NCI-H1105 (cell line): ENCODE results near the gene PXN.
A peak's percentile ranks its signal among the peaks of the same experiment; 100 is the strongest.
"Not testable (repeated sequence)": the region's sequence is repeated elsewhere in the genome, so short reads cannot be mapped to it uniquely, and the experiment has no call there.

ENCODE experiments used
- DNase-seq: peaks from one replicate; lab custom pipeline; 2025; lab: John Stamatoyannopoulos, UW

The PXN gene

DNA sequence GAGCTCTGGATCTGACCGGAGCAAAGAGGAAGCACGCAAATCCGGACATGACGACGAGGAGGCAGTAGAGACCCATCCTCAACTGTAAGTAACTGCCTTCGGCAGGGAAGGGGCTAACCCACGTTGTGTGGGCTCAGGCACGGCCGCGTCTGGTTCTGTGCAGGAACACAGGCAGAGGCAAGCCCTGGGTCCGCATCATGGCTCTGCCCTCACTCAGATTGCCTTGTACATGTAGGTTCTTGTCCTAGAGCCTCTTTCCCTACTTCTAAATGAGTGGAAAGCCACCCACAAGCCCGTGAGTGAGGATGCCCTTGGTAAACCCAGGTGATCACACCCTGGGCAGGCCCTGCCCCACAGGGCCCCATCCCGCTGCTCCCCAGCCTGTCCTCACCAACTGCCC, 55.7 kb downstream of the PXN start:
- DNase-seq, result no peak

DNA sequence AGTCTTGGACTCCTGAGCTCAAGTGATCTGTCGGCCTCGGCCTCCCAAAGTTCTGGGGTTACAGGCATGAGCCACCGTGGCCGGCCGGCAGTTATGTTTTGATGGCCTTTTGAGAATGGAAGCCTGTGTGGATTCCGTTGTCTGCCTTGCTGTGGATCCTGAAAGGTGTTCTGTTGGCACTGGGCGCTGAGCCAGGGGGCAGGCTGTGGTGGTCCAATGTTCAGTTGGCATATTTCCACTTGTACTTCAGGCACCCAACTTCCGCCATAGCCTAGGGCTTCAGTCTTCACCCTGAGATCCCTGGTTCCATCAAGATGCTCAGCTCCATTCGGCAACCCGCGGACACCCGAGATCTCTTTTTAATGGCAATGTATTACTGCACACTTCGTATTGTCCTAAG, 58.3 kb downstream of the PXN start:
- no peak for DNase-seq

DNA sequence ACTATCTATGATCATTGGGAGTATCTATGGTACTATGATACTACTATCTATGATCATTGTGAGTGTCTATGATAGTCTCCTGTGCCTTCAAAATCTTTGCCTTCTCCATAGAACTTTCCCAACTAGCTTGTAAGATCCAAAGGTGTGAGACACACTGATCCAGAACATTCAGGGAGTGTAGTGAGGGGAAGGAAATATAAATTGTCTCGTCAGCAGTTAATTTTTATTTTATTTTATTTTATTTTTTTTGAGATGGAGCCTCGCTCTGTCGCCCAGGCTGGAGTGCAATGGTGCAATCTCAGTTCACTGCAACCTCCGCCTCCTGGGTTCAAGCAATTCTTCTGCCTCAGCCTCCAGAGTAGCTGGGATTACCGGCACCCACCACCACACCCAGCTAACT, 58.7 kb downstream of the PXN start:
- DNase-seq, result not testable (repeated sequence)

DNA sequence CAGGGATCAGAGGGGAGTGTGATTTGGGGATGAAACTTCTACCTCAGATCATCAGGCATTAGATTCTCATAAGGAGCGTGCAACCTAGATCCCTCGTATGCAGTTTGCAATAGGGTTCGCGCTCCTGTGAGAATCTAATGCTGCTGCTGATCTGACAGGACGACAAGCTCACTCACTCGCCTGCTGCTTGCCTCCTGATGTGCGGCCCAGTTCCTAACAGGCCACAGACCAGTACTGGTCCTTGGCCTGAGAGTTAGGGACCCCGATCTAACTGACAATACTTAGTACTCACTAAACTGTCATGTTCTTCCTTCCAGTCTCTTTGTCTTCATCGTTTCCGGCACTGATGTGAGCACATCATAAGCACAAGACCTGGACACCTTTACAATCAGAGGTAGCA, 59.3 kb downstream of the PXN start:
- DNase-seq, result no peak

DNA sequence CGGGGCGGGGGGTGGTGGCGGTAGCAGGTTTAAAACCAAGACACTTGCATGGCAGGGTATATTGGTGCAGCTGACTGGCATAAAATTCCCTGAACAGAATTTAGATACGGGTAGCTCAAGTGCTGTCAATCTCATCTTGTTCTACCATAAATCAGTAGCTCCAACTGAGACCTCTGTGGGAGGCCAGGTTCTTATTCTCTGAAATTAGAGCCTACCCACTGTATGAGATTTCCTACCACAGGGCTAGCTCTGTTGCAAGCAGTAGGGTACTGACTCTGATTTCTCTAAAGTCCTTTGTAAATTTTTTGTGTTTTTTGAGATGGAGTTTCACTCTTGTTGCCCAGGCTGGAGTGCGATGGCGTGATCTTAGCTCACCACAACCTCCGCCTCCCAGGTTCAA, 61.4 kb downstream of the PXN start:
- DNase-seq, result no peak

DNA sequence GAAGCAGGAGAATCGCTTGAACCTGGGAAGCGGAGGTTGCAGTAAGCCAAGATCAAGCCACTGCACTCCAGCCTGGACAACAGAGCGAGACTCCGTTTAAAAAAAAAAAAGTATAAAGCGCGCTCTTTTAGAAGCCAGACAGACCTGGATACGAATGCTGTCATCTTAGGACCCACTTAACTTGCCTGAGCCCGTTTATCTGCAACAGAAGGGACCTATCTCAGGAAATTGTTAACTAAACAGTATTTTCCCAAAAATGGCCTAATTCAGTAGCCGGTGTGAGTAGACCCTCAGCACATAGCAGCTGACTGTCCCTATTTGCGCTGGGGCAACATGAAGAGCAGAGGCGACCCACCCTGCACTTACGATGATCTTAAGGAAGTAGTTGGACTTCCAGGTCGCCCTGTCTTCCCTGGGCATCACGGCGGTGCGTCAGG, 65.1 kb downstream of the PXN start:
- DNase-seq, result no peak

DNA sequence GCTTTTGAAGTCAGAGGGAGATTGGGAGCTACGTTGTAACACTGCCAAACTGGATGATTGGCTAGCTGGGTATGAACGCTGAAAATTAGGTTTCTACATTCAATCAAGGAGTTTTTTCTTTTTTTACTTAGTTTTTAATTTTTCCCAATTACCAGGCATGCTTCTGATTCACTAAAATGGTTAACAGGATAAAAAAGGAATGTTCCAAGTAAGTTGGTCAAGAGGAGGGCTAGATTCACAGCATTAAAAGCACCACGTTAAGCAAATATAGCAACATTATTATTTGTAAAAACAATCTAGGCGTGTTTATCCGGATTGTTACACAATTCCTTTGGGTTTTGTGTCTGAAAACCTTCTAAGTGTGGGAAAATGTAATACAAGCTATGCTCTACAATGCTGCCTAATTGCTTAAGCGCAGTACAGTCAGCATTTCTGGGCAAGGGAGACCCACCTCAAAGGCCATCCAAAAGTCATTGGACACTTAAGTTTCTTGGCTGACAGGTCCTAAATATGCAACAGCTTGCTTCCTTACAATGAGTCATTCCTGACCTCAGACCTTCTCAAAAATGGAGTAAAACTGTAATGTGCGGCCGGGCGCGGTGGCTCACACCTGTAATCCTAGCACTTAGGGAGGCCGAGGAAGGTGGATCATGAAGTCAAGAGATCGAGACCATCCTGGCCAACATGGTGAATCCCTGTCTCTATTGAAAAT, 65.8 kb downstream of the PXN start:
- DNase-seq, result no peak

DNA sequence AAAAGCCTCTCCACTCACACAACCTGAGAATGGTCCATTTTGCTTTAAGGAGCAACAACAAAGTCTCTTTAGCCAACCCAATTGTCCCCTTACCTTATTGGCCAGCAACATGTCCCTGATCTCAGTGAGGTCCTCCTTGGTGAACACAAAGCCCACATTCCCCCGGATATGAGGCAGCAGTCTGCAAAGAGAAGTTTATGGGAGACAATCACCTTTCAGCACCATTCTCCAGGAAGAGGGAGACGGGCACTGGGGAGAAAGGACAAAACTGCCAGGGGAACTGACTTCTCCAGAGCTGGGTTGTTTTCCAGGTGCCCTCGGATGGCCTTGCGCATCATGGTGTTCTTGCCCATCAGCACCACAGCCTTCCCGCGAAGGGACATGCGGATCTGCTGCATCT, 66.5 kb downstream of the PXN start:
- DNase-seq, result no peak

DNA sequence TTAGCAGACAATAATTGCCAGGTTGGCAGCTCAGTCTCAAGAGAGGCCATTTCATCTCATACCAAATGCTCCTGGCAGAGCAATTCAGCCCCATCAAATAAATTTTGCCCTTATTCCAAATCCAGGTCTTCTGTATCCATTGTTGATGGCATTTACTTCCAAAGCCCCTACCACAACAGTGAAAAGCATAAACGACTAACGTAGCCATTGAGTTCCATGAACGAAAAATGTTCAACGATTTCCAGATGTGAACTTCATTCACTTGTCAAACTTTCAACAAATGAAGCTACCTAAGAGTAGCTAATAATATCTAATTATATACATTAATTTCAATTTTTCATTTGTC, 68.0 kb downstream of the PXN start:
- no peak for DNase-seq

DNA sequence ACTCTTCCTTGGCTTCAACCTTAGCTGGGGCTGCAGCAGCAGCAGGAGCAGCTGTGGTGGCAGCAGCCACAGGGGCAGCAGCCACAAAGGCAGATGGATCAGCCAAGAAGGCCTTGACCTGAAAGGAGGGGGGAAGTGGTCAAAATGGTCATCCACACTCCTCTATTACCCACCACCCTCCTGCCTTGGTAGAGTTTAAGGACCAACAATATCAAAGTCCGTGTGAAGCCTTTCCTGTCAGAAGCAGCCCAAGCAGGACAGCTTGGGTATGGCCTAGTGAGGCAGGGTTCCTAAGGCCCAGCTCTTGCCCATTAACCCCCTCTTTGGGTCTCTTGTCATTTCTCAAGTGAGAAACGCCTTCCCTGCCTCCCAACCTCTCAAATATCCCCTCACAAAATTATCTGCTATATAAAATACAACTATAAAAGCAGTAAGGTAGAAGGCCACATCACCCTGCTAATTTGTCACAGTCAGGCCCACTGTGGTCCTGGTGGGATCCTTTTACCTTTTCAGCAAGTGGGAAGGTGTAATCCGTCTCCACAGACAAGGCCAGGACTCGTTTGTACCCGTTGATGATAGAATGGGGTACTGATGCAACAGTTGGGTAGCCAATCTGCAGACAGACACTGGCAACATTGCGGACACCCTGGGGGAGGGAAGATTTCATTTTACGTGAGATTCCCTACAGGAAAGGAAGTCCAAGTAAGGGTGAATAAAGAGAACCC, 68.6 kb downstream of the PXN start:
- not testable (repeated sequence) for DNase-seq

DNA sequence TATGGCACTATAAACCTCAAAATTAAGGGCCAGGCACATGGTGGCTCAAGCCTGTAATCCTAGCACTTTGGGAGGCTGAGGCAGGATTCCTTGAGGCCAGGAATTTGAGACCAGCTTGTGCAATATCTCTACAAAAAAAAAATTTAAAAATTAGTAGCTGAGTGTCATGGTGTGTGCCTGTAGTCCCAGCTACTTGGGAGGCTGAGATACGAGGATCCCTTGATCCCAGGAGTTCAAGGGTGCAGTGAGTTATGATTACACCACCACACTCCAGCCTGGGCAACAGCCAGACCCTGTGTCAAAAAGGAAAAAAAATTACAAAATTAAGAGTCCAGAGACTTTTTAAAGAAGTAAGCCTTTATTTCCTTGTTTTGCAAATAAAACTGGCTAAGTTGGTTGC, 69.2 kb downstream of the PXN start:
- DNase-seq, result no peak

DNA sequence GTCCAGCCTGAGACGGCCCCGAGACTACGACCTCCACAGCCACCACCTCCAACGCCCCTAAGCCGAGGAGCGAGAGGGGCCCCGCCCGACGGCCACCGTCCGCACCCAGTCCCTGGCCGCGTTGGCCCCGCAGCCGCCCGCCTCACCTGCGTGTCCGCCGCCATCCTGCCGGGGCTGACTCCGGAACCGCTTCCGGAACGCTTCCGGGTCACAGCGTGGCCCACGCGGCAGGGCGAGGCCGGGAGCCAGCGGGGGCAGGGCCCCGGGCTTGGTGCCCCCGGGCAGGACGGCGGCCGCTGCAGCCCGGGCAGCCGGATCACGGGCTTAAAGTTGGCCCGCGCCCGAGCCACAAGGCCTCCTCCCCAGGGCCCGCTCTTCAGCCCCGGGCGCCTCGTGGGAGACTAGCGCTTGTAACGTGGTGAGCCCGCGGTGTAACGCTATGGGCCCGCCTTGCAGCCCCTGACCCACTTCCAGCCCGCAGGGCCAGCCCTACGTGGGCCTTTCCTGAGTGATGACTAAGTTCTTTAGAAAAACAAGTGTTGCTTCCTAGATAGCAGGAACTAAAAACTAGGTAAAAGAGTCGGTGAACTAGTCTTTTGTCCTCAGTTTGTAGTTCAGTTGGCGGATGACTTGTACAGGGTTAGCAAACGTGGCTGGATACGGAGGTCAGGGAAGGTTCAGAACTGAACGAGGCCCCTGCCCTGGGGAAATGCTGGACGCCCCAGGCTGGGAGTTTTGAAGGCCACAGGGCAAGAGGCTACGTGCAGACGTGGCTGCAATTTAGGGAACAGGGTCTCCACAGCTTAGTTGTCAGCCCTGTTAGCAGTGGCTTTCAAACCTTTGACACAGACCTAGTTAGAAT, 70.8 kb downstream of the PXN start, which contains the start of gene GCN1:
TSS of gene GCN1 (minus strand) at position 182 of the 862 bp plus-strand sequence. CDS start at position 164, 18 bp downstream.
- DNase-seq, result peak; percentile 64

DNA sequence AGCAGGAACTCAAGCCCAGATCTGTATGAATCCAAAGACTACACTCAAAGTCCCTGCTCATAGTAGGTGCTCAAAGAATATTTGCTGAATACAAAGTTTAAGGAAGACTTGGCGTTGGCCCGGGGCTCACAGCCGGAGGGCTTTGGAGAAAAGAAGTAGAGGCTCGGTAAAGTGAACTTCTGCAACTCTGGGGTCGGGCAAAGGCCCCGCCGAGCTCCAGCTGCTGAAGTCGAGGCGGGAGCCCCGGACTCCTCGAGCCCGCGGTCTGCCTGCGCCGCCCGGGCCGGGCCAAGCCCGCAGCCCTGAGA, 71.3 kb downstream of the PXN start:
- no peak for DNase-seq

DNA sequence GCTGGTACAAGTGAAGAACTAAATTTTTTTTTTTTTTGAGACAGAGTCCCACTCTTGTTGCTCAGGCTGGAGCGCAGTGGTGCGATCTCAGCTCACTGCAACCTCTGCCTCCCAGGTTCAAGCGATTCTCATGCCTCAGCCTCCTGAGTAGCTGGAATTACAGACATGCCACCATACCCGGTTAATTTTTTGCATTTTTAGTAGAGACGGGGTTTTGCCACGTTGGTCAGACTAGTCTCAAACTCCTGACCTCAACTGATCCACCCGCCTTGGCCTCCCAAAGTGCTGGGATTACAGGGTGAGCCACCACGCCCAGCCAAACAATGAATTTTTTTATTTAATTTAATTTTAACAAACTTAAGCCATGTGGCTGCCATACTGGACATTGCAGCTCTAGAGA, 72.2 kb downstream of the PXN start:
- DNase-seq, result not testable (repeated sequence)

DNA sequence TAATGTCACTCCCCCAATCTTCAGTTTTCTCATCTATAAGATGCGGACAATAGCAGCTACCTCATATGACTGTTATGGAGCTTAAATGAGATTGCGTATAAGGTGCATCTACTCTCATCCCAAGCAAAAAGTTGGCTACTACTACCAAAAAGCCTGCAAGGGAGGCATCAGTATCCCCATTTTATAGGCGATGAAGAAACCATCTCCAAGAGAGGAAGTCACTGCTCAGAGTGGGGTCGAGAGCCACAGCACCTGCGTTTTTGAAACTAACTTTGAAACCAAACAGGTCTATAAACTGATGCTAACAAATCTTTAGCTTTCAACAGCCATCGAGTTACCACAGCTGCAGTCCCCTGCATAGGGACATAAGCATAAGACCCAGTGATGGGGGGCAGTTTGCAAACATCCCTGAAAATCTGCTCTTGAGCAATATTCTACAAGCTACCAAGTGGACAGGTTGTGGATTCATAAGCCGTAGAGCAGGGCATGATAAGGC, 74.5 kb downstream of the PXN start:
- DNase-seq, result no peak

DNA sequence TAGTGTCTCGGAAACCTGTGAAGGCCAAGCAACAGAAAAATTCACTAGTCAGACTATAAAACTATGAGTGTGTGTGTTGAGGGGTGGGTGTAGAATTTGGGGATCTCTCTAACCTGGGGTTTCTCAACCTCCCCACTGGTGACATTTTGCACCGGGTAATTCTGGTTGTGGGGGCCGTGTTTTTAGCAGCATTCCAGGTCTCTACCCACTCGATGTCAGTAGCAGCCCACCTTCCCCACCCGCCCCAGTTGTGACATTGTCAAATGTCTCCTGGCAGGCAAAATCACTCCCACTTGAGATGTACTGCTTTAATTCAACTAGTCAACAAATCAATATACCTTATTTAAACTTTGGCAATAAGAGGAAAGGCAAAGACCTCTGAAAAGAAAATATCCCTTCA, 75.1 kb downstream of the PXN start:
- DNase-seq, result no peak

DNA sequence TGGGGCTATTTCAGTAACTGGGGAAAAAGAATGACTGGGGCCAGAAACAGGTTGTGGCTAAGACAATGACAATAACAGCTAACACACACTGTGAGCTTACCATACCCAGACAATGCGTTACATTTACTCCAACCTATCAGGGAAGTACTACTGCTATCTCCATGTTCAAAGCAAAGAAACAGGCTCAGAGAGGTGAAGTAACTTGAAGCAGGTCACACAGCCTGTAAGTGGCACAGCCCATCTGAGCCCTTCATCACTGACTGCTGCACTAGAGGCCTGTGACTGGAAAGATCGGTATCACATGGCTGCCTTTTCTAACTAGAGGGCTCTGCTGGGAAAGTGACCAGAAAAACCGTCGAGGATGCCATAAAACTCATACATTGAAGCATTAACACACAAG, 78.9 kb downstream of the PXN start:
- no peak for DNase-seq

DNA sequence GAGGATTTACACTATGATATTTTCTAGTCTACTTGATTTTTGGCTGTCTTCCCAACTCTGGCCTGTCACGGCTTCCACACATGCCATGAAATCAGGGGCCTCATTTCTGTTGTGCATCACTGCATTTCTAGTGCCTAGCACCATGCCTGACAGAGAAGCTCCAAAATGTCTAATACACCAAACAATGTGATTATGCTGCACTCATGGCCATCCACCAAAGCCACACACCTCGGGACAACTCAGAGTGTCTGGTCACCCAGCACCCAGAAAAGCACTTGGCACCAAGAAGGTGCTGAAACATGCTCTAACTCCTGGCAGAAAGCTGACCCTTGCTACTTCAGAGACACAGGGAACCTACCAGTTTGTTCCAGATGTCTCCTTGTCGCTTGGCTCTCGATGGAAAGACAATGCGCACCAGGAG, 82.3 kb downstream of the PXN start:
- no peak for DNase-seq

DNA sequence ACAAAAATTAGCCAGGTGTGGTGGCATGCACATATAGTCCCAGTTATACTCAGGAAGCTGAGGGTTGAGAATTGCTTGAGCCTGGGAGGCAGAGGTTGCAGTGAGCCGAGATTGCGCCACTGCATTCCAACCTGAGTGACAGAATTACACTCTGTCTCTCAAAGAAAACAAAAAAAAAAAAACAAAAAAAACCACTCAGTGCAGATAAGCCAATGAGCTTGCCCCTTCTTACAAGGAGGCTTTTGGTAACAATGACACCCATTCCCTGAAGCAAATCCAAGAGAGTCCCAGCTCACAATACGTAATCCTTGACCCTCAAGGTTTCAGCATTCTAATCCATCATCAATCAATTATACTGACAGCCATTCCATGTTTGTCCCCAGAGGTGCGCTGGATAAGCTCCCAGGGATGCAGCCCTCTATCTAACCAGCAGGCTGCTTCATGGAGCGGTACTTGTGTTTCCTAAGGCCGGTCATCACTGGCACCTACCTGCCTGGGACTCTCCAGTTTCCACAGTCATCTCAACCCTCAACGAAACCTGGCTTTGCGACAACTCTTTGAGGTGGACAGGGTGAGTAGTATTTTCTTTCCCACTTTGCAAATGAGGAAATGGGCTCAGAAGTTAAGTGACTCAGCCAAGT, 83.4 kb downstream of the PXN start:
- DNase-seq, result no peak

DNA sequence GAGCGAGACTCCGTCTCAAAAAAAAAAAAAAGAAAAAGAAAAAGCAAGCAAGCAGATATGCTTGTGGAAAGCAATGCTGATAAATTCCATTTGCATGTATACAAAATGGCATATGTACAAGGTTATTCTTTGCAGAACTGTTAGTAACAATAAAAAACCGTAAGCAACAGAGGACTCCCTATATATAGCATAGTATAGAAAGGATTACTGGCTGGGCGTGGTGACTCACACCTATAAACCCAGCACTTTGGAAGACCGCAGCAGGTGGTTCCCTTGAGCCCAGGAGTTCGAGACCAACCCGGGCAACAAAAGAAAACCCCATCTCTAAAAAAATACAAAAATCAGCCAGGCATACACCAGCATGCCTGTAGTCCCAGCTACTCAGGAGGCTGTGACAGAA, 84.6 kb downstream of the PXN start:
- no peak for DNase-seq

DNA sequence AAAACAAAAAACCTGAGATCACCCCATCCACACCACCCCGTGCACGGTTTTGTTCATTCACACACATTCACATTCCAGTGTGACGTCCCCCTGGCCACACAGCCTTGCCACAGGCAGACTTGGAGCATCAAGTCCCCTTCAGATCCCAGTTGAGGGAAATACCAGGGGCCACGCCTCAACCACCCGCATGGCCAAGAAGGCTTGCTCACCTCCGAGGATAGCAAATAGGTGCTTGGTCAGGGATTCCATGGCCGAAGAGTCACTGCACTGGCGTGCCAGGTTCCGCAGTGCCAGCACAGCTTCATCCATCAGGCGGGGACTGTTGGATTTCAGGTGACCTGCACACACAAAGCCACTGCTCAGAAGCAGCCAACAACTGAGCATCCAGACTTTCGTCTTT, 90.0 kb downstream of the PXN start:
- DNase-seq, result no peak

DNA sequence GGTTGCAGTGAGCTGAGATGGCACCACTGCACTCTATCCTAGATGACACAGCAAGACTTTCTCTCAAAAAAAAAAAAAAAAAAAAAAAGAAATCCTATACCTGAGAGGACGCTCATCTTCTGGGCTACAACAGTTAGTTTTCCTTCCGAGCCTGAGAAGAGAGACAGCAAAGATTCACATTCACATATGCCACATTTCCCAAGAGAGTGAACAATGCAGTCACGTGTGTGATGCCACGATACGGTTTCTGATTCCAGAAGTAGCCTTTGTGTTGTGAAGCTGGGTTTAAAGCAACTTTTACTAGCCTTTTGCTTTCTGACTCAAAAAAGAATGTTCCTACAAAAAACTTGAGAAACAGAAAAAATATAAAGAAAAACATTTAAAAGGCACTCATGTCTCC, 90.5 kb downstream of the PXN start:
- no peak for DNase-seq
